Measurements from ENCODE around the gene CD180.

CD180 gene

DNA sequence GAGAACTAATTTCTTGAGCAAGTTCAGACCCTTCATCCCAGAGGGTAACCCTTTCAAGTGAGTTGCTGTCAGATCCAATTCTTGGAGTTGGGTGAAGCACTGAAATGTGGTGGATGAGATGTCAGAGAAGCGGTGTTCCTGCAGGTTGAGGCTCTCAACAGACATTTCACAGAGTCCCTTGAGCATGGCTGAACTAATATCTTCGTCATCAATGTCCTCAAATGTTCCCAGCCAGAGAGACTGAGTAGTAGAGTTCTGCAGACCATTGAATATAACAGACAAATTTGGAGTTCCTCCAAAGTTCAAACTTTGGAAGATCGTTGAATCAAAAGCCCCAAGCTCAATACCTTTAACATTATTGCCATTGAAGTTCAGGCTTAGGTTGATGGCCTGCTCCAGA, 12.7 kb downstream of the CD180 start:
- Mint-ChIP-seq H3K36me3 (ENCODE audit: low read depth) (peaks cover 4% of the 10 kb centered on the region), H3K9me3 (no peaks in the 10 kb centered on the region), H3K27me3 (ENCODE audit: low read depth) (no peaks in the 10 kb centered on the region), H3K27ac (no peak overlapping the region), H3K4me1 (peaks cover 32% of the 10 kb centered on the region), H3K4me3 (no peak overlapping the region)
- TF ChIP-seq, protein P1, sequence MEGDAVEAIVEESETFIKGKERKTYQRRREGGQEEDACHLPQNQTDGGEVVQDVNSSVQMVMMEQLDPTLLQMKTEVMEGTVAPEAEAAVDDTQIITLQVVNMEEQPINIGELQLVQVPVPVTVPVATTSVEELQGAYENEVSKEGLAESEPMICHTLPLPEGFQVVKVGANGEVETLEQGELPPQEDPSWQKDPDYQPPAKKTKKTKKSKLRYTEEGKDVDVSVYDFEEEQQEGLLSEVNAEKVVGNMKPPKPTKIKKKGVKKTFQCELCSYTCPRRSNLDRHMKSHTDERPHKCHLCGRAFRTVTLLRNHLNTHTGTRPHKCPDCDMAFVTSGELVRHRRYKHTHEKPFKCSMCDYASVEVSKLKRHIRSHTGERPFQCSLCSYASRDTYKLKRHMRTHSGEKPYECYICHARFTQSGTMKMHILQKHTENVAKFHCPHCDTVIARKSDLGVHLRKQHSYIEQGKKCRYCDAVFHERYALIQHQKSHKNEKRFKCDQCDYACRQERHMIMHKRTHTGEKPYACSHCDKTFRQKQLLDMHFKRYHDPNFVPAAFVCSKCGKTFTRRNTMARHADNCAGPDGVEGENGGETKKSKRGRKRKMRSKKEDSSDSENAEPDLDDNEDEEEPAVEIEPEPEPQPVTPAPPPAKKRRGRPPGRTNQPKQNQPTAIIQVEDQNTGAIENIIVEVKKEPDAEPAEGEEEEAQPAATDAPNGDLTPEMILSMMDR (IDR thresholded peaks at IDR 0.05; ENCODE audit: unreplicated experiment in 3 of 3): no peak

DNA sequence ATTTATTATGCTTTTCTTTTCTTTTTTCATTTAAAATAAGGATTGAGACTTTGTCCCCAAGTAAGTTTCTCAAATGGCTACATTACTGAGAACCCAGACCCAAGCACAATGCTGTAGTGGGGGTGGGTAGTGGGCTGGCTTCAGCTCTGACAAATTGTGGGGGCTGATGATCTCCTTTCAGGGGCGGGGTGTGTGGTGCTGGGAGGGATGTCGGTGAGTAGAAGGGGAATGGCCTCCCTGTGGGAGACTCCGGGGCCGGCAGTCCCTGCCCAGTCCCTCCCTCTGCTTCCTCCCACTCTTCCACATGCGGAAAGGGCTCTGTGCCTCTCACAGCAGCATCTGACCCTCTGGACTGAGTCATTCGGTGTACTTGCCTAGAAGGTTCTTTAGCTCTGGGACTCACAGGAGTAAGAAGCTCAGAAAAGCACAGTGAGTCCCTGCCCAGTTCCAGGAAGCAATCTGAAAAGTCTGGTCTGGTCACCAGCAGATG, 14.3 kb downstream of the CD180 start:
- Mint-ChIP-seq H3K27ac (peak overlapping the region; percentile 65 to 89 (median 82)), H3K4me1 (peaks cover 37% of the 10 kb centered on the region), H3K27me3 (ENCODE audit: low read depth) (no peaks in the 10 kb centered on the region), H3K4me3 (peak overlapping the region in 2 of 3 experiments; percentile 13 to 26), H3K9me3 (peaks cover 4% of the 10 kb centered on the region), H3K36me3 (ENCODE audit: low read depth) (peaks cover 7% of the 10 kb centered on the region)
- TF ChIP-seq, protein P1 (IDR thresholded peaks at IDR 0.05; ENCODE audit: unreplicated experiment in 3 of 3): no peak

- peaks cover 8% of the 10 kb centered on the region for H3K9me3 Mint-ChIP-seq
- TF ChIP-seq, protein P1 (IDR thresholded peaks at IDR 0.05; ENCODE audit: unreplicated experiment in 3 of 3): no peak
- peak overlapping the region; percentile 65 to 89 (median 82) for H3K27ac Mint-ChIP-seq
- no peaks in the 10 kb centered on the region for H3K27me3 Mint-ChIP-seq (ENCODE audit: low read depth)
- peaks cover 11% of the 10 kb centered on the region for H3K36me3 Mint-ChIP-seq (ENCODE audit: low read depth)
- H3K4me1 Mint-ChIP-seq: peaks cover 37% of the 10 kb centered on the region
- peak overlapping the region in 1 of 3 experiments; percentile 18 for H3K4me3 Mint-ChIP-seq
Measured at GRCh38 chr5:67181648-67182221, 14.9 kb downstream of the CD180 start.

- TF ChIP-seq, protein P1 (IDR thresholded peaks at IDR 0.05; ENCODE audit: unreplicated experiment in 3 of 3): no peak
- peaks cover 8% of the 10 kb centered on the region for H3K36me3 Mint-ChIP-seq (ENCODE audit: low read depth)
- H3K4me3 Mint-ChIP-seq: no peak overlapping the region
- peak overlapping the region; percentile 23 to 85 (median 40) for H3K27ac Mint-ChIP-seq
- peaks cover 37% of the 10 kb centered on the region for H3K4me1 Mint-ChIP-seq
- H3K9me3 Mint-ChIP-seq: peaks cover 9% of the 10 kb centered on the region
- H3K27me3 Mint-ChIP-seq (ENCODE audit: low read depth): no peaks in the 10 kb centered on the region
Measured at GRCh38 chr5:67179697-67180361, 16.8 kb downstream of the CD180 start.

- no peak overlapping the region for H3K4me3 Mint-ChIP-seq
- peaks cover 8% of the 10 kb centered on the region for H3K36me3 Mint-ChIP-seq (ENCODE audit: low read depth)
- H3K4me1 Mint-ChIP-seq: peaks cover 37% of the 10 kb centered on the region
- no peak overlapping the region for H3K27ac Mint-ChIP-seq
- TF ChIP-seq, protein P1 (IDR thresholded peaks at IDR 0.05; ENCODE audit: unreplicated experiment in 3 of 3): no peak
- H3K9me3 Mint-ChIP-seq: peaks cover 9% of the 10 kb centered on the region
- H3K27me3 Mint-ChIP-seq (ENCODE audit: low read depth): no peaks in the 10 kb centered on the region
Measured at GRCh38 chr5:67178966-67179365, 17.6 kb downstream of the CD180 start.

All from nephron (organoid).